ENCODE results near the gene PRKCH.
A peak's percentile ranks its signal among the peaks of the same experiment; 100 is the strongest.

The PRKCH gene

GRCh38 chr14:61493239-61493638 lies 171.9 kb downstream of the PRKCH start:
- no peak for DNase-seq

- no peak for DNase-seq
Measured at GRCh38 chr14:61494018-61494417, 172.6 kb downstream of the PRKCH start.

- DNase-seq: no peak
Measured at GRCh38 chr14:61495809-61496208, 174.4 kb downstream of the PRKCH start.

- DNase-seq: no peak
Measured at GRCh38 chr14:61498303-61498702, 176.9 kb downstream of the PRKCH start.

GRCh38 chr14:61498811-61499210 lies 177.4 kb downstream of the PRKCH start:
- no peak for DNase-seq

GRCh38 chr14:61499991-61500390 lies 178.6 kb downstream of the PRKCH start:
- no peak for DNase-seq

GRCh38 chr14:61501714-61502458 lies 180.5 kb downstream of the PRKCH start:
- no peak for DNase-seq

GRCh38 chr14:61502459-61503093 lies 181.2 kb downstream of the PRKCH start:
- DNase-seq: peak in 2 of 4 experiments; percentile 59 to 61

- DNase-seq: peak in 2 of 4 experiments; percentile 30 to 34
Measured at GRCh38 chr14:61503167-61503801, 181.9 kb downstream of the PRKCH start.

- no peak for DNase-seq
Measured at GRCh38 chr14:61504901-61505300, 183.5 kb downstream of the PRKCH start.

- no peak for DNase-seq
Measured at GRCh38 chr14:61505815-61506809, 184.7 kb downstream of the PRKCH start.

- DNase-seq: no peak
Measured at GRCh38 chr14:61508526-61508925, 187.1 kb downstream of the PRKCH start.

GRCh38 chr14:61510736-61511557 lies 189.6 kb downstream of the PRKCH start:
- no peak for DNase-seq

- DNase-seq: peak in 3 of 4 experiments; percentile 60 to 82 (median 71)
Measured at GRCh38 chr14:61511558-61511948, 190.2 kb downstream of the PRKCH start.

GRCh38 chr14:61512026-61512834 lies 190.9 kb downstream of the PRKCH start:
- peak in 3 of 4 experiments; percentile 52 to 66 (median 61) for DNase-seq

GRCh38 chr14:61513986-61514830 lies 192.8 kb downstream of the PRKCH start:
- no peak for DNase-seq

- no peak for DNase-seq
Measured at GRCh38 chr14:61514927-61515326, 193.5 kb downstream of the PRKCH start.

- no peak for DNase-seq
Measured at GRCh38 chr14:61515436-61516117, 194.2 kb downstream of the PRKCH start.

- no peak for DNase-seq
Measured at GRCh38 chr14:61516118-61516743, 194.9 kb downstream of the PRKCH start.
